GM12874 (cell line): Measurements from ENCODE around the gene MRPL55.

Experiments
- CTCF ChIP-seq: IDR thresholded peaks from 2 replicates; pipeline ENCODE4 v1.5.1; 2011; ENCODE audit warnings: low read depth, mild to moderate bottlenecking, control low read depth, low read length, moderate library complexity; ENCODE audit not compliant: insufficient read depth

MRPL55 gene

GRCh38 chr1:228106800-228107054, 2.4 kb downstream of the MRPL55 start:
- TF ChIP-seq CTCF, result no peak

GRCh38 chr1:228105996-228106799, 2.9 kb downstream of the MRPL55 start:
- TF ChIP-seq CTCF, result no peak

DNA sequence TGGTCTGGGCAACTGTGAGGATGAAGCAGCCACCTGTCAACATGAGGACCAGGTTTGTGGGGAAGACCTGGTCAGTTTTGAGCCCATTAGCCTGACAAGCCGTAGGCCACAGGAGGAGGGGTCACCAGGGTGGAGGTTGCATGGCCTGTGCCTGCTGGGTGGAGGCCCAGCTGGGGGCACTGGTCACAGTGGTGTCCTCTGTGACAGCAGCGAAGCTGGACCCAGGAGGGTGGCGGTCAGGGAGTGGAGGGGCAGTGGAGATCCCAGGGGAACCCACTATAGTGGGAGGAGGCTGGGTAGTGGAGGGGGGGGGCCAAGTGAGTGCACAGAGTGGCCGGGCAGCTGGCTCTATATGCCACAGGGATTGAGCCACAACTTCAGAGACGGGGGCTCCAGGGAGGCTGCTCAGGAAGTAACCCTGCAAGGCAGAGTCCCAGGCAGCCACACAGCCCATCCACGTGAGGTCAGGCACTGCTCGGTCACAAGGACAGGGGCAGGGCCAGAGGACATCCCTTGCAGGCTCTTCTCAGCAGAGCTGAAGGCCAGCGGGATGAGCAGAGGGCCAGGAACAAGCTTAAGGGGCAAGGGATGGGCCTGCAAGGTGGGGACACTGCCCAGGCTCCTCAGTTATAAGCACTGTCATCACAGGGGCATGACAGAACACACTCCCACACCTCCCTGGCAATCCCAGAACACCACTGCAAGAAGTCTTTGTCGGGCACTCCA, 3.7 kb downstream of the MRPL55 start:
- TF ChIP-seq CTCF, result no peak

DNA sequence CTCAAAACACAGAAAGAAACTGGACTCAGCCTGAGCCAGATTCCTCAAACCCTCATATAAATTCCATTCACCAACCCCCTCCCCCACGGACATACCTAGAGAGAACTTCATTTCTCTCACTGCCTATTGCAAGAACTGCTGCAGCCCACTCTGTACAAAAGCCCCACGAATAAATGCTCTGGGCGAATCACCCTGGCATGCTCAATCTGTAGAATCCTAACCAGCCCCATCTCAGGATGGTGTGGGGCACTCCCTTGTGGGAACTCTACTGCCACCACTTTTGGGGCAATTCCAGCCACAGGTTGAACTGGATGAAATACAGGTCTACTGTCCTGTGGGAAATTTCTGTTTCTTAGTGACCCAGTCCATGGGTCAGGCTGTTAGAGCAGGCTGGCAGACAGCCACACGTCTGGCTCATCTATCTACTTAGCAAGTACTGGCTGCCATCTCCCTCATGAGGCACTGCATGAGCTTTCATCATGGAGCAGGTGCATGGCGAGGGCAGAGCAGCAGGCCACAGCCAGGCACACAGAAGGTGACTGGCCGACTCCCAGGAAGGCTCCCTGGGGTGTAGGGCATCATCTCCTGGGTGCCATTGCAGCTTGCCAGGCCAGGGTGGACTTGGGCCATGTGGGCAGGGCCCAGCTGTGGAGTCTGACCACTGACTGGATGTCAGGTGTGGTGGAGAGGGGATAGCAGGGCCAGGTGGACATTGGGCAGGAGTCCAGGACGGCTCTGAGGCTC, 4.4 kb downstream of the MRPL55 start:
- TF ChIP-seq CTCF, result no peak

DNA sequence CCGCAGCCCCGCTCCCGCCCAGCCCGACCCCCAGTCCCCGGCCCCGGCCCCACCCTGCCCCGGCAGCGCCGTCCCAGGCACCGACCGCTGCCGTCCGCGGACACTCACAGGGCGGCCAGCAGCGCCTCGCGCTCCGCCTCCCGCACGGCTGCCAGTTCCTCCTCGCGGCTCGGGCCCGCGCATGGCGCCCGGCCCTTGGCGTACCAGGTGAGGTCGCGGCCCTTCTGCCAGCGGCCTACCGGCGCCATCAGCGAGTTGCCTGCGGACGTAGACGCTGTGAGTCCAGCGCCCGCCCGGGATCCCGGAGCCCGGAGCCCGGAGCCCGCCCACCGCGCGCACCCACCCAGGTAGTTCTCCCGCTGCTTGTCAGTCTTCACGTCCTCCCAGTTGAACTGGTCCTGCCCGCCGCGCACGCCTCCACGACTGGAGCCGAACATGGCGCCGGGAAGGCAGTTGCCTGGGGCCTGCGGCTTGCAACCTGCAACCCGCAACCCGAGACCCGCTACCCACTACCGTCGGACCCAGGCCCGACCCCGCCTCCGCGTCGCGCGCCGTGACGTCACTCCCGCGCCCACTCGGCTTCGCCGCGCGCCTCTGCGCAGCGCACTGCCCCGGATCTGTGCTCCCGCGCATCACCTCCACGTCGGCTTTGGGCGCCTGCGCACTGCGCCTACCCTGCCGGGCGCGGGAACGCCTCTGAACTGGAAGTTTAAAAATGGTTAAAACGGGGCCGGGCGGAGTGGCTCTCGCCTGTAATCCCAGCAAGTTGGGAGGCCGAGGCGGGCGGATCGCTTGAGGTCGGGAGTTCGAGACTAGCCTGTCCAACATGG, 6.1 kb downstream of the MRPL55 start, which contains the start of gene C1orf35:
TSS of gene C1orf35 (minus strand) at position 535 of the 830 bp plus-strand sequence. CDS start at position 437, 98 bp downstream.
- TF ChIP-seq CTCF, result no peak

DNA sequence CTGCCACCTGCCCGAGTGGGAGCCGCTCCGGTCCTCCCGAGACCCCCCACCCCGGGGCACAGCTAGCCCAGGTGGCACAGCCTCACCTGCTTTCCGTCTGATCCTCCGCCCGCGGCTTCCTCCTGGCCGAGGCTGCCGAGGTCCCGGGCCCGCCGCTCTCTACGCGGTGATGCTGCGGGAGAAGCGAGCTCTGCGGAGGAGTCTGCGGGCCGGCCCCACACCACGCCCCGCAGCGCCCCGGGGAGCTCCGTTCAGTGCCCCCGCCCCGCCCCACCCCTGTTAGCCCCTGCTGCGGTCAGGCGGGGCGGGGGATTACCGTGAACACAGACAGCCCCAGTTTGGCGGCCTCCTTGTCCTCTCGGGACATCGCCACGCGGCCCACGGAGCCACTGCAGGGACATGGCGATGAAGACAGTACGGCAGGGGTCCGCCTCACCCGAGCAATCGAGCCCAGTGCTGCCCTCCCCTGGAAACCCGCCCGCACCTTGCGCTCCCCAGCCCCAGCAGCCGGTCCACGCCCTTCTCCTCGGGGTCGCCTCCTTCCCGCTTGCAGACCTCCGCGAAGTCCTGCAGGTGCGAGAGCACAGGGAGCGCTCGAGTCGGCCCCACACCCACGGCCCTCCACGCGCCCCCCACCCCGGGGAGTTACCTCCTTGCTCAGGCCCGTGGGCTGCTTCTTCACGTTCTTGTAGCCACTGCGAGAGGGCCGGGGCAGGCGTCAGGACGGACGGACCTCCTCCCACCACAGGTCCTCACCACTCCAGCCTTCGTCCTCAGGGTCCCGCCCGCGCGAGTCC, 6.9 kb downstream of the MRPL55 start:
- peak; percentile 48 for TF ChIP-seq CTCF
